ENCODE results near the gene TSEN54. TPM values are rescaled to one million over a fixed set of nuclear protein-coding genes. Genes with fewer than 3 reads are reported as not detected.
A peak's percentile ranks its signal among the peaks of the same experiment; 100 is the strongest.

The TSEN54 gene
- total and polyA plus RNA-seq, 7 donors: 5.7 to 14.9 (median 9.7) TPM

DNA sequence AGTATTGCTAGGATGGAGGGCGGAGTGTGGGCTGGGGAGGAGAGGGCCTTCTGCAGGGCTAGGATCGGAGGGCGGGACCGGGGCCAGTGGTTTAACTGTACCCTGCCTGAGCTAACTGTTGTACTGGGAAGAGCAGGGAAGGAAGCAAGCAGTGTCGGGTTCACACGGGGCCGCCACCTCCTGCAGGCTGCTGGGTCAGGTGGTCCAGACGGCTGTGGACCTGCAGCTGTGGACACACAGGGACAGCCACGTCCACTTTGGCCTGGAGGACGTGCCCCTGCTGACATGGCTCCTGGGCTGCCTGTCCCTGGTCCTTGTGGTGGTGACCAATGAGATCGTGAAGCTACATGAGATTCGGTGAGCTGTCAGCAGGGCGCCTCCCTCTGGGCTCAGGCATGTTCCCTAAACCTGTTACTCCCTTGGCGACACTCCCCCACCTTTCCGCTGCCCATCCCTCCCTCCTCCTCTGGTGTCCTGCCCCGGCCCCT lies 17.6 kb upstream of the TSEN54 start:
- Histone ChIP-seq H3K36me3 (ENCODE audit: insufficient read depth in 1 of 2, low read depth in 1 of 2) (peaks cover 0 to 81% of the 10 kb centered on the region in 2 donors), H3K4me1 (peaks cover 13% of the 10 kb centered on the region), H3K27me3 (ENCODE audit: insufficient read depth in 3 of 3, low read length in 2 of 3) (no peaks in the 10 kb centered on the region), H3K9me3 (no peaks in the 10 kb centered on the region), H3K27ac (peak overlapping the region; percentile 46), H3K4me3 (no peak overlapping the region)
- ATAC-seq: peak; percentile 29 to 64 (median 50)
- TF ChIP-seq, protein P1, sequence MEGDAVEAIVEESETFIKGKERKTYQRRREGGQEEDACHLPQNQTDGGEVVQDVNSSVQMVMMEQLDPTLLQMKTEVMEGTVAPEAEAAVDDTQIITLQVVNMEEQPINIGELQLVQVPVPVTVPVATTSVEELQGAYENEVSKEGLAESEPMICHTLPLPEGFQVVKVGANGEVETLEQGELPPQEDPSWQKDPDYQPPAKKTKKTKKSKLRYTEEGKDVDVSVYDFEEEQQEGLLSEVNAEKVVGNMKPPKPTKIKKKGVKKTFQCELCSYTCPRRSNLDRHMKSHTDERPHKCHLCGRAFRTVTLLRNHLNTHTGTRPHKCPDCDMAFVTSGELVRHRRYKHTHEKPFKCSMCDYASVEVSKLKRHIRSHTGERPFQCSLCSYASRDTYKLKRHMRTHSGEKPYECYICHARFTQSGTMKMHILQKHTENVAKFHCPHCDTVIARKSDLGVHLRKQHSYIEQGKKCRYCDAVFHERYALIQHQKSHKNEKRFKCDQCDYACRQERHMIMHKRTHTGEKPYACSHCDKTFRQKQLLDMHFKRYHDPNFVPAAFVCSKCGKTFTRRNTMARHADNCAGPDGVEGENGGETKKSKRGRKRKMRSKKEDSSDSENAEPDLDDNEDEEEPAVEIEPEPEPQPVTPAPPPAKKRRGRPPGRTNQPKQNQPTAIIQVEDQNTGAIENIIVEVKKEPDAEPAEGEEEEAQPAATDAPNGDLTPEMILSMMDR (IDR thresholded peaks at IDR 0.05): no peak
- DNase-seq: peak in 1 of 2 donors; percentile 69
- 27 to 57% (median 30%) methylated on average over 16 of the region's 16 CpGs for WGBS, 3 donors
- intact Hi-C loops (cut with DNase I): no loop called here

DNA sequence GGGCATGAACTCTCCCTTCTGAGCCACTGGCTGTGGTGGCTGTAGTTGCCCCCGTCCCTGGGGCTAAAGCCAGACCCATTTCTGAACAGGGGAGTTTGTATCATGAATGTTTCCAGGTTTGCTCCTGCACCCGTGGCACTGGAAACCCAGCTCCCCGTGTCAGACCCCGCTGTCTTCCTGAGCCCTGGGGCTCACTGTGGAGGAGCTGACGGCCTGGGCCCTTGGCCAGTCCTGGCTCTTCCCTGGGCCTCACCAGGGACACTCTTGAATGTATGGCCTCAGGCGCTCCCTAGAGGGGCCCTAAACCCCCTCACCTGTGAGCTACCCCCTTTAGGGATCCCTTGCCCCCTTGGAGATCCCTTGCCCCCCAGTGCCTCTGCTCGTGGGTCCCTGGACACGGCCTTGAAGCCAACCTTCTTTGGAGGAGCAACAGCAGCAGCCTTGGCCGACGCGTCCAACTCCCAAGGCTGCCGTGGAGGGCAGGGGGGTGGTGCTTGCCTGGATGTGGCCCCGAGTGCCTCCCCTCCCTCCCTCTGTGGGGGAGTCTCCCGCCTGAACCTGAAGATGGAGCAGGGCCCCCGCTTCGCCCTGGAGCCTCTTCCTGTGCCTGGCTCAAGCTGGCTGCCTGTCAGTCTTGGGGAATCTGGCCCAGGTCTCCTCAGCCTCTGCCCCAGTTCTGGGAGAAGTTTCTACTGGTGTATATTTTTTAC lies 16.9 kb upstream of the TSEN54 start:
- Histone ChIP-seq H3K36me3 (ENCODE audit: insufficient read depth in 1 of 2, low read depth in 1 of 2) (peaks cover 0 to 81% of the 10 kb centered on the region in 2 donors), H3K4me3 (no peak overlapping the region), H3K9me3 (no peaks in the 10 kb centered on the region), H3K27me3 (ENCODE audit: insufficient read depth in 3 of 3, low read length in 2 of 3) (no peaks in the 10 kb centered on the region), H3K27ac (peak overlapping the region; percentile 46), H3K4me1 (peaks cover 18% of the 10 kb centered on the region)
- no peak for ATAC-seq
- WGBS, 3 donors: 56 to 71% (median 56%) methylated on average over 16 of the region's 16 CpGs
- no peak for DNase-seq
- TF ChIP-seq, protein P1 (IDR thresholded peaks at IDR 0.05): no peak
- intact Hi-C loops (cut with DNase I): no loop called here

DNA sequence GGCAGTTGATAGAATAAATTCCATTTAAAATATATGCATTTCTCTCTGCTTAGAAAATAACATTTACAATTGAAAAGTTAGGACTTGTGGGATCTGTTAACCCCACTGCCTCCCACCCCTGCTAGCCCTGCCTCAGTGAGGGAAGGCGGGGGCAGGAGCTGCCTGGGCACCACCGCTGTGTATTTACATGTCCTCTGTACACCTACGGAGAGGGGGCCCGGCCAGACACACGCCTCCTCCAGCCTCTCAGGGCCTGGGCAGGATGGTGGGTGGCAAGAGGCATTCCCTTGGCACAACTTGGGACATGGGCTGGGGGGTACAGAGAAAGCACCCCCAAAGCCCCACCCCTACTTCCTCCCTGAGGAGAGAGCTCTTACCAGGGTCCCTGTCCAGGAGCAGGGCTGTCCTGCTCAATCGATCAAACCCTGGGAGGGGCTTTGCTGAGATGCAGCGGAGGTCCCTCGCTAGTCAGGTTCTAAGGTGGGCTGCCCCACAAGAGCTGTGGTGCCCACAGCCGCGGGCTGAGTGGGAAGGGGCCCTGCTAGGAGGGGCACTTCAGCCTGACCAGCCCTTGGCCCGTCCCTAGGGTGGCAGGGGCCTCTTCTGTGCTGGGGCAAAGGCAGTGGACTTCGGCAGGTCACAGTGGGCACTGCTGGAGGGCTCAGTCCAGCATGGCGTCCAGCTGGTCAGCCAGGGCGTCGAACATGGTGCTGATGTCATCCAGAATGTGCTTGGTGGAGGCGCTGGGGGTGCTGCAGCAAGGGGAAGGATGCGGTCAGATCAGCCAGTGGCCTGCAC lies 15.7 kb upstream of the TSEN54 start:
- Histone ChIP-seq H3K4me3 (no peak overlapping the region), H3K4me1 (peaks cover 18% of the 10 kb centered on the region), H3K27me3 (ENCODE audit: insufficient read depth in 3 of 3, low read length in 2 of 3) (no peaks in the 10 kb centered on the region), H3K36me3 (ENCODE audit: insufficient read depth in 1 of 2, low read depth in 1 of 2) (peaks cover 0 to 81% of the 10 kb centered on the region in 2 donors), H3K9me3 (no peaks in the 10 kb centered on the region), H3K27ac (peak overlapping the region; percentile 5)
- intact Hi-C loops (cut with DNase I): no loop called here
- TF ChIP-seq, protein P1 (IDR thresholded peaks at IDR 0.05): no peak
- DNase-seq (no peak), ATAC-seq (no peak)
- WGBS, 3 donors: 76 to 87% (median 79%) methylated on average over 17 of the region's 17 CpGs

DNA sequence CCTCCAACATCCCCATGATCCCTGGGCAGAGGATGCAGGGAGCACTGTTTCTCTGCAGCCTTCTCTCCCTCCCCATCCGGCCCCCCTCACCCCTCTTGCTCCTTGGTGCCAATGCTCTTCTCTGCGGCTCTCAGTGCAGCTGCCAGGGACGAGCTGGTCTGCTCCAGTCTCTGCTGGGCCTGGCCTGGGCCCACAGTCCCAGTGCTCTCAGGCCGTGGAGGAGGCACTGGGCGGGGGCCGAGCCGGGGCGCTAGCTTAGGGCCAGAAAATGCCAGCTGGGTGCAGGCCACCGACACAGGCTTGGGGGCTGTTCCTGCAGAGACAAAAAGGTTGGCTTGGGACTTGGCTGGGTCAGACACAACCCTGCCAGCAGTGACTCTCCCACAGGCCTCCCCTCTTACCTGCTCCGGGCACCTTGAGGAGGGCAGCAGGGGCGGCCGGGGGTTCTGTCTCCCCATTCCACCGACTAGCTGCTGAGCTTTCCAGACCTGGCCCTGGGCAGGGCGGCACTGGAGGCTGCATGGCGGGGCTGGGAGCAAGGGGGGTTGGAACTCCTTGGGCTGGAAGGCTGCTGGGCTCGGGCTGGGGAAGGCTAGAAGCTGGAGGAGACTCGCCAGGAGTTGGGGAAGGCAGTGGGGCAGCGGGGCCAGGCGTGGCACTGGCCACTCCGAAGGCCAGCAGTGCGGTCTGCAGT lies 14.8 kb upstream of the TSEN54 start:
- Histone ChIP-seq H3K4me1 (peaks cover 18% of the 10 kb centered on the region), H3K4me3 (no peak overlapping the region), H3K27ac (peak overlapping the region; percentile 5), H3K36me3 (ENCODE audit: insufficient read depth in 1 of 2, low read depth in 1 of 2) (peaks cover 0 to 81% of the 10 kb centered on the region in 2 donors), H3K9me3 (no peaks in the 10 kb centered on the region), H3K27me3 (ENCODE audit: insufficient read depth in 3 of 3, low read length in 2 of 3) (no peaks in the 10 kb centered on the region)
- WGBS, 3 donors: 38 to 60% (median 41%) methylated on average over 21 of the region's 21 CpGs
- TF ChIP-seq, protein P1 (IDR thresholded peaks at IDR 0.05): no peak
- peak in 1 of 4 donors; percentile 7 for ATAC-seq
- no peak for DNase-seq
- intact Hi-C loops (cut with DNase I): no loop called here
